MM.1S (cell line): Measurements from ENCODE around the gene TENM4.

Experiments used
- CTCF ChIP-seq: fragments of 300-600 bp; sonication (generic); IDR thresholded peaks from 2 replicates; pipeline ENCODE4 v1.5.1; 2016; ENCODE audit warnings: antibody characterized with exemption, low read length, mixed read lengths
- EZH2 ChIP-seq: fragments of 300-600 bp; sonication (generic); optimal IDR thresholded peaks from 2 replicates; pipeline ENCODE3; 2017; ENCODE audit warnings: low read depth, mild to moderate bottlenecking, antibody characterized with exemption, low read length, mixed read lengths
- EZH2phosphoT487 ChIP-seq: fragments of 300-600 bp; sonication (generic); IDR thresholded peaks from 2 replicates; pipeline ENCODE4 v1.6.1; 2018; ENCODE audit warnings: antibody characterized with exemption, low read length

GRCh38 chr11:78831571-78831970 lies 609.3 kb downstream of the TENM4 start:
- TF ChIP-seq CTCF = no peak
- TF ChIP-seq EZH2 = no peak
- TF ChIP-seq EZH2phosphoT487 = no peak
